ENCODE data around the gene CEP112. TPM values are rescaled to one million over a fixed set of nuclear protein-coding genes. Genes with fewer than 3 reads are reported as not detected.

CEP112 gene
- total and polyA plus RNA-seq, 2 of the 8 experiments (the other 6 are each of a cell fraction or from before 2014, with no cell fraction given) = 0.62 to 3.1 TPM

GRCh38 chr17:66087073-66087472 lies 104.9 kb downstream of the CEP112 start (continued):
- TF ChIP-seq USF2 (IDR thresholded peaks at IDR 0.05; ENCODE audit: low read length) (no peak), ZNF274 (IDR thresholded peaks at IDR 0.05; ENCODE audit: borderline replicate concordance, extremely low read depth, low read length) (no peak), SIX5 (IDR thresholded peaks at IDR 0.05; ENCODE audit: low read depth, low read length) (no peak), CHD1 (IDR thresholded peaks at IDR 0.05; ENCODE audit: low read depth, low read length) (no peak), BCL11A (IDR thresholded peaks at IDR 0.05; ENCODE audit: low read depth in 2 of 2, low read length in 2 of 2) (no peak), YY1 (IDR thresholded peaks at IDR 0.05; ENCODE audit: low read depth, low read length) (no peak)

All from H1 (cell line).